GM21529 (cell line): Measurements from ENCODE around the gene ELOVL5.

ENCODE experiments used
- ATAC-seq: cut with Tn5 transposase; IDR thresholded peaks from one replicate; pipeline ENCODE4 v1.9.1; 2021; ENCODE audit not compliant: unreplicated experiment

Gene ELOVL5

DNA sequence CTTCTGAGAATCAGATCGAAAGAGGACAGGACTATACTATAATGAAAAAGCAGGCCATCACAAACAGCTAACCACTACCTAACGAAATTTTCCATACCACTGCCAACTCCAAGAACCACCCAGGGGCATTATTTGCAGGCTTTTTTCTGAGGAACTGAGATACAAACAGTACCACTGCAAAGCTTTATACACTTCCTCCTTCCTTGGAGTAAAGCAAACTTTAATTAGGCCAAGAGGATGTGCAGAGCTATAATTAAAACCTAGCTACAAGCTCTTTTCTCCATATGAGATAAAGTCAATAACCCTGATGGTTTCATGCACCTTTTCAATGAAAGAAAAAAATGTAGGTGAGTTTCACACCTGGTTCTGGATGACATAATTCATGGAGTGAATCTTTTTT is 68.5 kb downstream of the ELOVL5 start:
- ATAC-seq = no peak

DNA sequence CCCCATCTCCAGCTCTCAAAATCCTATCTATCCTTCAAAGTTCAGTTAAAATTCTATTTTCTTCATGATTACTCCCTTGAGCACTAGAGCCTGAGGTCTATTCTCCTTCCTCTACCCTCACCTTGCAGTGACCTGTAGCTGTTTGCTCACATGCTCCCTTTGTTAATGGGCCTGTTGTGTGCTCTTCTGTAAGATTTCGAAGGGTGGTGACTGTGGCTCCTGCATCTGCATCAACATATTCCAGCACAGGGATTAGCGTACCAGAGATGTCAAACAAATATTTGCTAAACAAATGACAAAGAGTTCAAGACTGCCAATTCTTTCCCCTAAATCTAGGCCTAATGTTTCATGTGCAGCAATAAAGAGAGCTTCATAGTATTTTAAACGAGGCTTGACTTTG is 69.5 kb downstream of the ELOVL5 start:
- no peak for ATAC-seq

DNA sequence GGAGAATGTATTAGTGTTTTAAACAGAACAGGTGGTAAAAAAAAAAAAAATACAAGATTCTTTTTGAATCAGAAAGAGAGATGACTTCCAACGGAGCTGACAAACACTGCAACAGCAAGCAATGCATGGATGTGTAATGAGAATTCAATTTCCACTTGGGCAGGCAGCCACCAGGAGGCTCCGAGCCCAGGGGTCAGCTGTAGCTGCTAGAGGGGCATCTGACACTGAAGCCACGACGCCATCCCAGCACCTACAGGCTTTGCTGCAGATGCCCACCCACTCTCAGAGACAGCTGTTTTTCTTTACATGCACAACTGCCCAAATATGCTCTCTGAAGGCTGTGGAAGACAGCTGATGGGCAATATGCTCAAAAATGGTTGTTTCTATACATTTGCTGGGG is 75.4 kb downstream of the ELOVL5 start:
- ATAC-seq = no peak

DNA sequence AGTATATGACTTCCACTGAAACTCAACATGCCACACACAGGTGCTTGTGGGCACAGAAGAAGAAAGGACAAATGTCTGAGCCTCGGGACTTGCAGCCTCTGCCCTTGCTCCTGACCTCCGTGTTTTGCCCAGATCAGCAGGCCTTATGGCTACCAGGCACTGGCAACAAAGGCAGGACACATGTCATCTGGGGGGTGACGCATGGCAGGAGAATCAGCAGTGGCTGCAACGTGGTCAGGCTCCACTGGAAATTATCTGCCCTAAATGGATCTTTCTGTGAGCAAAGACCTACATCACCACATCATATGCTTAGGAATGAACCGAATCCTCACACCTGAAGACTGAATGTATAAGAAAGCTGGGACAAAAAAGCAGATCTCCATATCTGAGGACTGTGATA is 78.9 kb downstream of the ELOVL5 start:
- ATAC-seq = no peak

DNA sequence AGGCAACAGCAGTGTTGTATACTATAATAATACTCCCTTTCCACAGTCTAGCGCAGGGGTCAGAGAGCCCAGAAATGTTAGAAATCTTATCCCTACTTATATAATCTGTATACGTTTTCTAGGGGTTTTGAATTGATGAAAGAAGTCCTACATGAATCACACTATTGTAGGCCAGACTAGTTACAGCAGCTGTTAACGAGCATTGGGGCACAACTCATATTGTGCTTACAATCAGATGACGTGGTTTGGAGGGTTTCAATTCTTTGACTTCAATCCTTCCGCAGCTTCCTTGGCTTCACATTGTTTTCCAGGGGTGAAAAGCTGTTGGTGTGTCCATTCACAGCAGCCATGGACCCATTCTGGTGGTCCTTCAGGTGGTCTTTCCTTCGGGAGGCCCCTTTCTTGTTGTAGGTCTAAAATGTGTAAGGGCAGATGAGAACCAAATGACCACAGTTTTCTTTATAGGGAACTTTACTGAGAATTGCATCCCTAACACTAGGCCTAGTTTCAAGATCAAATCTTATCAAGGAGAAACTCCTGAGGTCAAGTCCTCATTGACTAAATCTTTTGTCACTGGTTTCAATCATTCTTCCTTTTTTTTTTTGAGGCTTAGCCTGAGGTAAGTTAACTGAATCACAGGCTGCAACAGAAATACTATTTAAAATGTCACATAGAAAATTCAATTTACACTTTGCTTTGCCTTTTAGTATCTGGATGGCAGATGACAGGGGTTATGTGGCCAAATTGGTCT is 79.7 kb downstream of the ELOVL5 start:
- ATAC-seq = no peak

DNA sequence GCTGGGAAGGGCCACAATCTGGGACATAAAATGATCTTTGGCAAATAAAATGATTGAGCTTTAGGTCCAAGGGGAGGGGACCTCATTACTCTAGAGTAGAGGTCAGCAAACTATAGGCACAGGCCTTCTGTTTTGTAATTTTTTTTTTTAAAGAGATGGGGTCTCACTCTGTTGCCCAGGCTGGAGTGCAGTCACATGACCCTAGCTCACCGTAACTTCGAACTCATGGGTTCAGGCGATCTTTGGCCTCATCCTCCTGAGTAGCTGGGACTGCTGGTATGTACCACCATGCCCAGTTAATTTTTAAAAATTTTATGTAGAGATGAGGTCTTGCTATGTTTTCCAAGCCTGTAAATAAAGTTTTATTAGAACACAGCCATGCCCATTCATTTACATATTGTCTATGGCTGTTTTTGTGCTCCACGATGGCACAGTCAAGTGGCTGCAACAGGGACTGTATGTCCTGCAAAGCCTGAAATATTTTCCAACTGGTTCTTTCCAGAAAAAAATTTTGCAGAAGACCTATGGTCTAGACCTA is 82.1 kb downstream of the ELOVL5 start:
- no peak for ATAC-seq

DNA sequence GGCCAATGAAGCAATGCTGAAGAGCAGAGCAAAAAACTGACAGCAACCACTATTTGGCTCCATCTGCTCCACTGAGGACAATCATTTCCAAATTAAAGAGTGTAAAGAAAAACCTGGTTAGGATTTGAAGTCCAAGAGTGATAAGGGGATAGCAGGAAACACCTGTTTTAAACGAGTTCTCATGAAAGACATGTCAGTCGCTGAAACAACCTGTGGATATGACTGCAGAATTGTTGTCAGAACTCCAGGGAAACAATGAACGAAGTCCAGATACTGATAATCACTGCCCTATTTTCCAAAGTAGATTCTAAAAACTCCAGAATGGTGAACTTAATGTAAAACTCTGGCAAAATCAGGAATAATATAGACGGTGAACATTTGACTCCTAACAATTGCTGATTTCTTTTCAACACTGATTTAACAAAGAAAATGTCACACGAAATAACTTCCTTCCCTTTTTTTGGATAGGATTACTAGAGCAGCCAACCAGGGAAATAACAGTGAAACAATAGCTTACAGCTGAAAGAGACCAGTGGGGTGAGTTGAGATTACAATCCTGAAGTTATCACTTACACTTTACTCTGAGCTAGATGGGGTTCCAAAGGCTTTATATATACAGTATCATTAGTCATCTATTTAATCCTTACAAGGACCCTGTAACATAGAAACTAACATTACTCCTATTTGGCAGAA is 83.7 kb downstream of the ELOVL5 start:
- ATAC-seq = no peak

DNA sequence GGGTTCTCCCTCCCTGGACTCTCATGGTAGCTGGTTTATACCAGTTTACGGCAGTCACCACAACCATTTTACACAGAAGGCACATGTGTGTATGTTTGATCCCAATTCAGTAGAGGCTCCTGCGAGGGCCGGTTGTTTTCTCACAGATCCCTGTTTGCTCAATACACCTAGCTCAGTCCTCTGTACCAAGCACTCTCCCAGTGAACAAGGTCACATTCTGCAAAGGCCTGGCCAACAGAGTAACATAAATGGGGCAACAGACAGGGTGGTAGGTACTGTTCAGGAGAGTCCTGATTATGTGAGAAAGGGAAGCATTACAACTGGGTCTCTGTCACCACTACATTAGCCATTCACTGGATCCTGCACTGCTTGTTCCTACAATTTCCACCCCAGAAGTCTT is 84.4 kb downstream of the ELOVL5 start:
- ATAC-seq = no peak

DNA sequence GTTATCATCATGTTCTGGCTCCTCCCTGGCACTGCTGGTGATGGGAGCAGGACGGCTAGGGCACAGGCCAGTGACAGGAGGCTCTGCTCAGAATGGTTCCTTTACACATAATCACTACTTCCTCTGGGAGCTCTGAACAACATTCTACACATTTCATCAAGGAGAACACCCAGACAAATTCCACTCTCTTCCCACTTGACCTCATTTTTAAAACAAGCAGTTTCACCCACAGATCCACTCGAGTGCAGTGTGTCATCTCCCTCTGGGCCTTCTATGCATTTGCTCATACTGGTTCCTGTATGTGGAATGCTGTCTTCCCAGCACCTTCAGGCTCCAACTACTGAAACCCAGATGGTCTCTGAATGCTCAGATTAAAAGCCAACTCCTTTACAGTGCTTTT is 84.8 kb downstream of the ELOVL5 start:
- no peak for ATAC-seq

DNA sequence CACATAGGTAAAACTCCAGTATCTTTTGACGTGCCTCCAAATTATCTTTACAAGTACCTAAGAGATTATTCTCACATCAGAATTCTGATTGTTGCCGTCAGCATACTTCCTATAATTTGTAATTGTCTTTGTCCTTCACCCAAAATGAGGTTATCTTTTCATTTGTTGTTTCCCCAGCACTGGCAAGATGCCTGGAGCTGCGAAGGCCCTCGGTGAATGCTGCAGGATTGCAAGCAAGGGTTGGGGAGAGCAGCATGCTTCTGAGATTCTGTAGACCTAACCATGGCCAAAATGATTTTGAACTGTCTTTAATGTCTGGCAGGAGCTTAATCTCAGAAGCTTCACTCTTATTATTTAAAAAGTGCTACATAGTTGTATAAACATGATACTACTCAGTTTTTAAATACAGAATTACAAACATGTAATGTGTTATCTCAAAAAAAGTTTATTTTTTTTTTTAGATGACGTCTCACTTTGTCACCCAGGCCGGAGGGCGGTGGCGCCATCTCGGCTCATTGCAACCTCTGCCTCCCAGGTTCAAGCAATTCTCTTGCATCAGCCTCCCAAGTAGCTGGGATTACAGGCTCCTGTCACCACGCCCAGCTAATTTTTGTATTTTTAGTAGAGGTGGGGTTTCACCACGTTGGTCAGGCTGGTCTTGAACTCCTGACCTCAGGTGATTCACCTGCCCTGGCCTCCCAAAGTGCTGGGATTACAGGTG is 88.7 kb downstream of the ELOVL5 start:
- no peak for ATAC-seq

DNA sequence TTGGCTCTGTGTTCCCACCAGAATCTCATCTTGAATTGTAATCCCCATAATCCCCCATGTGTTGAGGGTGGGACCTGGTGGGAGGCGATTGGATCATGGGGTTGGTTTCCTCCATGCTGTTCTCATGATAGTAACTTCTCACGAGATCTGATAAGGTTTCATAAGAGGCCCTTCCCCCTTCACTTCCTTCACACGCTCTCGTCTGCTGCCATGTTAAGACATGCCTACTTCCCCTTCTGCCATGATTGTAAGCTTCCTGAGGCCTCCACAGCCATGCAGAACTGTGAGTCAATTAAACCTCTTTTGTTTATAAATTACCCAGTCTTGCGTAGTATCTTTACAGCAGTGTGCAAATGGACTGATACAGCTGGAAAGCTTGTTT is 90.0 kb downstream of the ELOVL5 start:
- no peak for ATAC-seq

DNA sequence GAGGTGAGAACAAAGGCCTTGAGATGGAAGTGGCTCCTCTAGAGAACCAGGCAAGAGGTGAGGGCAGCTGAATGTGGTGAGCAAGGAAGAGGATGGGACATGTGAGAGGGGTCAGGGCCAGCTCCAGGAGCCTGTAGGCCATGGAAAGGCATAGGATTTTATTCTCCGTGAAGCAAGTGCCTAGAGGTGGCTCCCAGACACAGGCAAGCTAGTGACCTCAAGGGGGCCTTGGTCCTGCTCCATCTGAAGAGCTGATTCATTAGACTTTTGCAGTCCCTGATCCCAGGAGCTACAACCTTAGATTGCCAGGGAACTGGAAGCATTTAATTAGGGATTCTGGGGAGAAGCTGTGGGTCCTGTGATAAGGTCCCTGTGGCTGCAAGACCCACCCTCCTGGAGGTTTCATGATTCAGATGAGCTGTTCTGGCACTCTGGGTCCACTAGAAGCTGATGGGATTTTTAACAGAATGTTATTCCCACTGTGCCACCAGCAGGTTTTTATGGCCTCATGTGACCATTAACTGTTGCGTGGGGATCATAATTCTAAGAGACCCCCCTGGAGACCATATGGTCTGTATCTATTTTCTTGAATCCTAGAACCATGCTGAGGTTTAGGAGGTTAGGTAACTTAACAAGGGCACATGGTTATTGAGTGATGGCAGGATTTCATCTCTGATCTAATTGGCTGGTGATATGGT is 90.5 kb downstream of the ELOVL5 start:
- no peak for ATAC-seq

DNA sequence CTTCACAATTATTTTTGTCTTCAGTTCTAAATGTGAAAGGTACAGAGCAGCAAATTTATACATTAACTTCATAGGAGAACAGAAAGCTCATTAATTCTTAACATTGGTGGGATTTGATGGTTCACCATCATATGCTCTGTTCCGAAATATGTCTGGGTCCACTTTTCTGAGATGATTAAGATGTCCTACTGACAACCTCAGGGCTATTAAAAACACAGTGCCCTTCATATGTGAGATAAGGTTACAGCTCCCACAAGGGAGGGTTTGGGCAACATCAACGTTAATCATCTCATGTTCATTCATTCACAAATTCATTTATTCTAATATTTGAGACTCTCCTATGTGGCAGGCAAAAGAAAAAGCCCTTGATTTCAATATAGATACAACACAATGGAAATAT is 91.2 kb downstream of the ELOVL5 start:
- no peak for ATAC-seq

DNA sequence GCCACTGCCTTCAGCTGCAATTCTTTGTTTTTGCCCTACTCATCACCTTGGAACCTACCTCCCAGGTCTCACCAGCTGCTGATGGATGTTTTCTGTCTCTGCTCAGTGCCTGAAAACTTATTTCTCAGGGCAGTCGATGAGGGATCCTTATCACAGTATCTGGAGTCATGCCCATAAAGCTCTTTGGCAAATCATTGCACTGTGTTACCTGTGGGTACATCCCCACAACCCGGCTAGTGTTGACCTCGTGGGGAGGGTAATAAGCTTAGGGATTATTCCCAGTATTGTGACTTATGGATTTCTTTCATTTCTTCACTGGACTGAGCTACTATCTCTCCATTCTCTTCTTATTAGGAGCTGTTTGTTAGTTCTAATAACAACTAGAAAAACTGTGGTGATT is 91.7 kb downstream of the ELOVL5 start:
- ATAC-seq = no peak

DNA sequence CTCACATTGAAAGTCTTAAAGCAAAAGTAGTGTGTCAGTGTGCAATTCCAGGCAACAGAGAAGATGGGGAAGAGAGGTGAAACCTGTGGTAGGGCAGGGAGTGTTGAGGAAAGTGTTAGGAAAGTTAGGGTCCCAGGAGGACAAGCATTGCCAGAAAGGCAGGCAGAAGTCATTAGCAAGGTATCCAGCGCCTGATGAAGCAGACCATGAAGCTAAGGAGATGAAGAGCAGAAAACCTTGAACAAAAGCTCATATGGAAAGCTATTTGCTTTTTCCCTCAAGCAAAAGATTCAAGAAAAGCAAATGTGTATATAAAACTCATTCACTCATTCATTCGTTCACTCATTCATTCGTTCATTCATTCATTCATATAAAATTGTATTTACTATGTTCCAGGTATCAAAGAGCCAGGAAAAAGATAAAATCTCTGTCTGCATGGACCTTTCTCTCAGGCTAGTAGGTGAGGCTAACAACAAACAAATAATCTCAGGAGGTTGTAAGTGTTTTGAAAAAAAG is 96.5 kb downstream of the ELOVL5 start:
- ATAC-seq = no peak

DNA sequence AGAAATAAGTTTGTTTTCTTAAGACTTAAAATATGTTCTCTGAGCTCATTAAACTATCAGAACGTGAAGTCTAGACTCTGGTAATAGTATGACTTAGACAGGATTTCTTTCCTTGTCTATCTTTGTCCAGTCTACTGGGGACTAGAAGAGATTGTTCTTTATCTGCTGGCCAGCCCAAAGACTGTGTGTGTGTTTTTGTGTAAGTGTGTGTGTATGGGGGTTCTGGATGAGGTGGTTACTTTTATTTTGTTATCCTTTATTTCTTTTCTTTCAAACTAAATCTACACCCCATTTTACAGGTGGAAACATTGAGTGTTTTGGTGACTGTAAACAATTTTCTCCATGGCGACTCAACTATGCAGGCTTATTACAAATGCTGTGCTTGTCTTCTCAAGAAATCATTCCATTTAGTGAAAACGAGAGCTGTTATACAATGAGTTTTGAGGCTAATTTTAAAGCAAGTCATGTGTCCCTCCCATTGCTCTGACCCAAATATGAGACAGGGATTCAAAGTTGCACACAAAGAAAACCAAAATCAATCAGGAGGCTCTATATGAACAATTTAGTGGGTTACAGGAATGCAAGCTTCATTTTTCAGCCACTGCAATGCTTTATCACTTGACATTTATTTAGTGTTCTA is 97.6 kb downstream of the ELOVL5 start:
- no peak for ATAC-seq

DNA sequence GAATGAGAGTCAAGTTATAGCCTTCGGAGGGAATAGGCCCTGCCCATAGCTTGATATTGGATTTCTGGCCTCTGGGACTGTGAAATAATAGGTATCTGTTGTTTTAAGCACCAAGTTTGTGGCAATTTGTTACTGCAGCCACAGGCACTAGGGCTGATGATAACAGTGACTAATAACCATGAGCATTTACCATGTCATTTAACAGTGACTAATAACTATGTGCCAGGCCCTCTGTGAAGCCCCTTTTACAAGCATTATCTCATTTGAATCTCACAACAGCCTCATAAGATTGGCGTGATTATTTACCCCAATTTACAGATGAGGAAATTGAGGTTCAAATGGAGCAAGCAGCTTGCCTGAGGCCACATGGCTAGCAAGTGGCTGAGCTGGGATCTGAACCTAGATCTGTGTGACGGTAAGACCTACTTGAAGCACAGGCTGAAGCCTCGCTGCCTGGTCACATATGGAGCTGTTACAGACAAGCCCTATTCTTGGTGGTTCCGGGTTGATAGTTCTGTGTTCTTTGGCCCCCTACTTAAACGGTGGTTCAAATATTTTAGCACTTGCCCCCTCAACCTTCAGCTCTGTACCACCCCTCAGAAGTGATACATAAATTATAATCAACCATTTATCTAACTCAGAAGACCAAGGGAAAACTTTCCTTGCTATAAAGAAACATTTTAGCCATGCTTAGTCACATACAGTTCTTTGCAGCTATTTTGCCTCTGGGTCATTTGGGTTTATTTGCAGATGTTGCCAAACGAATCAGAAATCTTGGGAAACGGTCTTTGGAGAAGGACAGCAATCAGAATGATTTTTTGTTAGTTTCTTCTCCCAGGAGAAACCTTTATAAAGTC is 98.3 kb downstream of the ELOVL5 start:
- ATAC-seq = no peak

DNA sequence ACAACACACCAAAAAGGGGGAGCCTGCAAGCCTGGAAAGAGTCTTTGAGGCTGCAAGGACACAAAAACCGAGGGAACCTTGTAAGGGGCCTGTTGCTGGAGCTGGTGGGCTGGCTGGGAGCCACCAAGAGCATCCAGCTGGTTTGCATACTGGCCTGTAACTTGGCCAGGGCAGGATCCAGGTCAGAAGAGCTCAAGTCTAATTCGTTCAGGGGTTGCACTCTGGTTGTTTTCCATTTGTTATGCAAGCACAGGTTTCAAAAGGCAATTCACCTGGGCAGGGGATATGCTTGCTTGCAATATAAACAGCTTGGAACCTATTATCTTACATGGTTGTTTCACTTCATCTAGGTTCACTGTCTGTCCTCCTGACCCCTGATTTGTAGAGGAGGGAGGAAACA is 101.8 kb downstream of the ELOVL5 start:
- ATAC-seq = no peak

DNA sequence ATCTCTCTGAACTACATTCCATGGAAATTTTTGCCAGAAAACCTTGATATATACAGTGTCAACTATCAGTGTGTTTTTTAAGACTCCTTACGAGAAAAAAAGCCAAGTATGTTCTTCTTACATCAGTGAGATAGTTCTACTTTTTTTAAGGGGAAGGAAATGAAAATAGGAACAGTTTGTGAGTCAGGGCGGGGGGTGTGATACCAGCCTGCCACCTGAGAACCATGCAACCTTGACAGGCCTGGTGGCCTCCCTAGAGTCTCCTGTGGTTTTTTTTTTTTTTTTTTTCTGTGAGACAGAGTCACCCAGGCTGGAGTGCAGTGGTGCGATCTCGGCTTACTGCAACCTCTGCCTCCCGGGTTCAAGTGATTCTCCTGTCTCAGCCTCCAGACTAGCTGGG is 103.8 kb downstream of the ELOVL5 start:
- ATAC-seq = peak; percentile 85
